ENCODE results near the gene CCDC60.

GRCh38 chr12:119461636-119462214, 127.2 kb downstream of the CCDC60 start:
- TF ChIP-seq CTCF (IDR thresholded peaks at IDR 0.05; ENCODE audit: low read depth, low read length, poor library complexity, severe bottlenecking) = no peak
- TF ChIP-seq EZH2phosphoT487 (IDR thresholded peaks at IDR 0.05; ENCODE audit: borderline replicate concordance, low read length) = no peak

Data from DOHH2 (cell line).